ENCODE data around the gene NAT10.

The NAT10 gene

DNA sequence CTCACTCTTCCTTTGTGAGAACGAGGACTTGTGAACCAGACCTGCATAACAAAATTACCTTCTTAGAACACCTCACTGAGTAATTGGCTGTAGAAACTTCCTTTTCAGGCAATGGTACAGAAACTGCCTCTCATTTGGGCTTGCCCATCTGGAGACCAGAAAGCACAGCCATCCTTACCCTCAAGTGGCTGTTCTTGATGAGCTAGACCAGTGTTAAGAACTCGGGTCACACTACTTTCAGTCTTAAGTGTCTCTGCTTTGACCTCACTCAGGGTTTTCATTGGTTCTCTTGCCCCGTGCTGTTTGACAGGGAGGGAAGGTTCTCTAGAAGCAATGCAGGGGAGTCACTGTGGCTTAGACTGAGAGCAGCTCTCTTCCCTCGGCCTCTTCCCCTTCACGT is 29.3 kb downstream of the NAT10 start:
- no CpG with 5 or more reads among the region's 5 CpGs for WGBS (ENCODE audit: insufficient coverage, insufficient read length)

DNA sequence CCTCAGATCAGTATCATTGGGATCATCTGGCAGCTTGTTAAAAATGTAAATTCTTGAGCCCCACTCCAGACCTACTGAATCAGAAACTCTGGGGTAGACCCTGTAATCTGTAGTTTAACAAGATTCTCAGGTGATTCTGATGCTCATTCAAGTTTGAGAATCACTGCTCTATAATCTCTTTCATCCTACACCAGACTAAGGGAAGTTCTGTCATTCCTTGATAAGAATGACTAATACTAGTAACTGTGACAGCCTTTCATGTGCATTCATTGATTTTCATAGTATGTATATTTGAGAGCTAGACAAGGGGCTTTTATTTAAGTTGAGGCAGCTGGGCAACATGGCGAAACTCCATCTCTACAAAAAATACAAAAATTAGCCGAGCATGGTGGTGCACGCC is 30.0 kb downstream of the NAT10 start:
- Histone ChIP-seq H3K4me1 (ENCODE audit: control insufficient read depth, insufficient read depth, low read length) (no peaks in the 10 kb centered on the region), H3K27me3 (ENCODE audit: control insufficient read depth, insufficient read depth, low read length) (no peaks in the 10 kb centered on the region), H3K4me3 (ENCODE audit: low read length) (no peak overlapping the region), H3K27ac (ENCODE audit: low read length) (no peak overlapping the region), H3K9me3 (ENCODE audit: control insufficient read depth, insufficient read depth, low read length) (no peaks in the 10 kb centered on the region), H3K36me3 (ENCODE audit: control insufficient read depth, insufficient read depth, low read length) (peaks cover 46% of the 10 kb centered on the region)
- DNase-seq (ENCODE audit: low read depth, low spot score): no peak
- no CpG with 5 or more reads among the region's 3 CpGs for WGBS (ENCODE audit: insufficient coverage, insufficient read length)

More for the DNA sequence above, 29.3 kb downstream of the NAT10 start:
- Histone ChIP-seq H3K4me1 (ENCODE audit: control insufficient read depth, insufficient read depth, low read length) (no peaks in the 10 kb centered on the region), H3K27me3 (ENCODE audit: control insufficient read depth, insufficient read depth, low read length) (no peaks in the 10 kb centered on the region), H3K9me3 (ENCODE audit: control insufficient read depth, insufficient read depth, low read length) (no peaks in the 10 kb centered on the region), H3K4me3 (ENCODE audit: low read length) (no peak overlapping the region), H3K27ac (ENCODE audit: low read length) (no peak overlapping the region), H3K36me3 (ENCODE audit: control insufficient read depth, insufficient read depth, low read length) (peaks cover 45% of the 10 kb centered on the region)
- no peak for DNase-seq (ENCODE audit: low read depth, low spot score)

DNA sequence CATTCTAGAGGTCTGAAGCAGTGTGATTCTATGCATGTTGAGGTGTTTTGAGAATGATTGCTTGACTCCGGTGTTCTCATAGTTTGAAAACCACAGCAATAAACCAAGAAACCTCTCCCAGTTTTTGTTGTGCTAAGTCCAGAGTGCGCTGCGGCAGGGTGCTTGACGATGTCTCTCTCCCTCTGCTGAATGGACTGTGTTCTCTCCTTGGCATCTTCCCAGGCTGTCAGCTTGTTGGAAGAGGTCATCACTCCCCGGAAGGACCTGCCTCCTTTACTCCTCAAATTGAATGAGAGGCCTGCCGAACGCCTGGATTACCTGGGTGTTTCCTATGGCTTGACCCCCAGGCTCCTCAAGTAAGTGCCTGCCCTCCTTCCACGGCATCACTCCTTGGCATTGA is 31.0 kb downstream of the NAT10 start:
- no peak overlapping the region for H3K27ac ChIP-seq (ENCODE audit: low read length)
- peaks cover 49% of the 10 kb centered on the region for H3K36me3 ChIP-seq (ENCODE audit: control insufficient read depth, insufficient read depth, low read length)
- H3K27me3 ChIP-seq (ENCODE audit: control insufficient read depth, insufficient read depth, low read length): no peaks in the 10 kb centered on the region
- WGBS (ENCODE audit: insufficient coverage, insufficient read length): no CpG with 5 or more reads among the region's 8 CpGs
- no peak overlapping the region for H3K4me3 ChIP-seq (ENCODE audit: low read length)
- no peaks in the 10 kb centered on the region for H3K4me1 ChIP-seq (ENCODE audit: control insufficient read depth, insufficient read depth, low read length)
- DNase-seq (ENCODE audit: low read depth, low spot score): no peak
- no peaks in the 10 kb centered on the region for H3K9me3 ChIP-seq (ENCODE audit: control insufficient read depth, insufficient read depth, low read length)

DNA sequence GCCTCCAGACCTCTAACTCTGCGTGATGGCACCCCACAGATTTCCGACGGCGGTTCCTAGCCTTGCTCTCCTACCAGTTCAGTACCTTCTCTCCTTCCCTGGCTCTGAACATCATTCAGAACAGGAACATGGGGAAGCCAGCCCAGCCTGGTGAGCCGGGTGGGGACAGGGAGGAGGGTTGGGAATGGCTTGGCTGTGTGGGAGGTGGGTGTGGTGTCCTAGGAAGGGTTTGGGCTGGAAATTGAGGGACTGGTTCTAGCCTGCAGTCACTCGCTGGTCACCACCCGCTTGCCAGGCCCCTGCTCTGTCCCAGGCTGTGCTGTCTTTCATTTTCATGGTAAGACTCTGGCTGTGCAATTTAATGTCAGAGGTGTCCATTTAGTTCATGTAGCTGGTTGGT is 33.9 kb downstream of the NAT10 start:
- H3K4me1 ChIP-seq (ENCODE audit: control insufficient read depth, insufficient read depth, low read length): no peaks in the 10 kb centered on the region
- no peaks in the 10 kb centered on the region for H3K9me3 ChIP-seq (ENCODE audit: control insufficient read depth, insufficient read depth, low read length)
- no peak overlapping the region for H3K4me3 ChIP-seq (ENCODE audit: low read length)
- no peak for DNase-seq (ENCODE audit: low read depth, low spot score)
- no peaks in the 10 kb centered on the region for H3K27me3 ChIP-seq (ENCODE audit: control insufficient read depth, insufficient read depth, low read length)
- H3K36me3 ChIP-seq (ENCODE audit: control insufficient read depth, insufficient read depth, low read length): peaks cover 55% of the 10 kb centered on the region
- no peak overlapping the region for H3K27ac ChIP-seq (ENCODE audit: low read length)
- no CpG with 5 or more reads among the region's 7 CpGs for WGBS (ENCODE audit: insufficient coverage, insufficient read length)

DNA sequence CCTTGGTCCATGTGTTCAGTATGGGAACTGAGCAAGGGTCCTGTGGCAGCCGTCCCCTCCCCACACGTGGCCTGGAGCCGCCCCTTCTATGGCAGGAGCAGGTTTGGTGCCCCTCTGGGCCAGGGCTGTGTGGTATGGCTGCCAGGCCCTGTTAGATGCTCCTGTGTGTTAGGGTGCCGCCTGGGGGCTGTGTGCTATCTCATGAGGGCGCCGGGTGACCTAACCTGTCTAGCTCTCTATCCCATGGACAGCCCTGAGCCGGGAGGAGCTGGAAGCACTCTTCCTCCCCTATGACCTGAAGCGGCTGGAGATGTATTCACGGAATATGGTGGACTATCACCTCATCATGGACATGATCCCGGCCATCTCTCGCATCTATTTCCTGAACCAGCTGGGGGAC is 34.7 kb downstream of the NAT10 start:
- H3K27ac ChIP-seq (ENCODE audit: low read length): no peak overlapping the region
- no peaks in the 10 kb centered on the region for H3K27me3 ChIP-seq (ENCODE audit: control insufficient read depth, insufficient read depth, low read length)
- H3K4me1 ChIP-seq (ENCODE audit: control insufficient read depth, insufficient read depth, low read length): no peaks in the 10 kb centered on the region
- no peak for DNase-seq (ENCODE audit: low read depth, low spot score)
- H3K9me3 ChIP-seq (ENCODE audit: control insufficient read depth, insufficient read depth, low read length): no peaks in the 10 kb centered on the region
- no peak overlapping the region for H3K4me3 ChIP-seq (ENCODE audit: low read length)
- no CpG with 5 or more reads among the region's 11 CpGs for WGBS (ENCODE audit: insufficient coverage, insufficient read length)
- H3K36me3 ChIP-seq (ENCODE audit: control insufficient read depth, insufficient read depth, low read length): peaks cover 57% of the 10 kb centered on the region

DNA sequence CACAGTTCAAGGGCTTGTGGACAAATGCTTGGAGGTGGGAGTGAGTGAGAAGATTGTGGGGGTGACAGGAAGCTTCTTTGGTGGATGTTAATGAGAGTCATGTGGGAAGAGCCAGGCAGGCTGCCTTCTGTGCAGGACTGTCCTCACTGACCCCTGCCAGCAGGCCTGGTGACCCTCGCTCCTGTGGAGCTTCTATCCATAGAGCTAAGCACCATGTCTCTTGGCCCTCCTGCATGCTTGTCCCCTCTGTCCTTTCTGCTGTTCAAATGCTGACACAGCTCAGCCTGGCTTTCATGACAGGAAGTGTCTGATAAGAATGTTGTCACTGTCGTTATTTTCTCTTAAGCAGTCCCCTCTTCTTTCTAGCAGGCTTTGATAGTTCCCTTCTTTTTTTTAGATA is 37.6 kb downstream of the NAT10 start:
- Histone ChIP-seq H3K27me3 (ENCODE audit: control insufficient read depth, insufficient read depth, low read length) (no peaks in the 10 kb centered on the region), H3K36me3 (ENCODE audit: control insufficient read depth, insufficient read depth, low read length) (peaks cover 58% of the 10 kb centered on the region), H3K4me1 (ENCODE audit: control insufficient read depth, insufficient read depth, low read length) (no peaks in the 10 kb centered on the region), H3K9me3 (ENCODE audit: control insufficient read depth, insufficient read depth, low read length) (no peaks in the 10 kb centered on the region), H3K4me3 (ENCODE audit: low read length) (no peak overlapping the region), H3K27ac (ENCODE audit: low read length) (no peak overlapping the region)
- no CpG with 5 or more reads among the region's 2 CpGs for WGBS (ENCODE audit: insufficient coverage, insufficient read length)
- no peak for DNase-seq (ENCODE audit: low read depth, low spot score)

DNA sequence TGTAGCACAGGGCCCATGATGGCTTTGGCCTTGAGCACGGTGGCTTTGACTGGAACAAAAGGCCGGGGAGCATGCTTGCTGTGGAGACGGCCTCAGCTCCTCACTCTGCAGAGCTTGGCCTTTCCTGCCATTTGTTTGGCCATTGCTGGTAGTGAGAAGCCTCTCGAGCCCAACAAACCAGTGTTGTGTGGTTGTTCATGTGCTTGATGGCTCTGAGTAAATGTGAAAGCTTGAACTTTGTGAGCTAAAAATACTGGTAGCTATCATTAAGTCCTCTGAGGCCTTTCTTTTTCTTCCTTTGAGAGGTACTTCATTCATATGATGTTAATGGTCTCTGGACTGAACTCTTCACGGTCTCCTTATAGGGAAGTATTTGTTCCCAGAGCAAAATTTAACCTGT is 39.6 kb downstream of the NAT10 start:
- no peak for DNase-seq (ENCODE audit: low read depth, low spot score)
- Histone ChIP-seq H3K9me3 (ENCODE audit: control insufficient read depth, insufficient read depth, low read length) (no peaks in the 10 kb centered on the region), H3K27me3 (ENCODE audit: control insufficient read depth, insufficient read depth, low read length) (no peaks in the 10 kb centered on the region), H3K36me3 (ENCODE audit: control insufficient read depth, insufficient read depth, low read length) (peaks cover 56% of the 10 kb centered on the region), H3K4me1 (ENCODE audit: control insufficient read depth, insufficient read depth, low read length) (no peaks in the 10 kb centered on the region), H3K4me3 (ENCODE audit: low read length) (no peak overlapping the region), H3K27ac (ENCODE audit: low read length) (no peak overlapping the region)
- WGBS (ENCODE audit: insufficient coverage, insufficient read length): no CpG with 5 or more reads among the region's 5 CpGs

DNA sequence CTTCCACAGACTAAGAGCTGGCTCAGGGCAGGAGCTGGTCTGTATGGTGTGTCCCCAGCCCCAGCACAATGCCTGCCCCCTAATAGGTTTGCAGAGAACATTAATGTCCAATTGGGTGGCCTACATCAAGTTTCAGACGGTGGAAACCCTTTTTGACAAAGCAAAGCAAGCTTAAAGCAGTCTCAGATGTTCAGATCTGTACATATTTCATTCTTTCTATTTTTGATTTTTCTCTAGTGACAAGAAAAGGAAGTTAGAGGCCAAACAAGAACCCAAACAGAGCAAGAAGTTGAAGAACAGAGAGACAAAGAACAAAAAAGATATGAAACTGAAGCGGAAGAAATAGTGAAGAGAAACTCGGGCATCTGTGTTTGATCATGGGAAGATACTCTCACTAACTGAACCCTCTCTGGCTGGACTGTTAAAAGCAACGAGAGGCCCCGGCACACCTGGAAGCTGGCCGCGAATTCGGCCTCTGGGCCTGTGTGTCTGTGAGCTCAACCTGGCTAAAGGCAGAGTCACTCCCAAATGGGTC is 40.5 kb downstream of the NAT10 start:
- no peaks in the 10 kb centered on the region for H3K4me1 ChIP-seq (ENCODE audit: control insufficient read depth, insufficient read depth, low read length)
- H3K27me3 ChIP-seq (ENCODE audit: control insufficient read depth, insufficient read depth, low read length): no peaks in the 10 kb centered on the region
- no peak overlapping the region for H3K27ac ChIP-seq (ENCODE audit: low read length)
- no CpG with 5 or more reads among the region's 8 CpGs for WGBS (ENCODE audit: insufficient coverage, insufficient read length)
- H3K36me3 ChIP-seq (ENCODE audit: control insufficient read depth, insufficient read depth, low read length): peaks cover 55% of the 10 kb centered on the region
- H3K4me3 ChIP-seq (ENCODE audit: low read length): no peak overlapping the region
- no peaks in the 10 kb centered on the region for H3K9me3 ChIP-seq (ENCODE audit: control insufficient read depth, insufficient read depth, low read length)
- DNase-seq (ENCODE audit: low read depth, low spot score): no peak

DNA sequence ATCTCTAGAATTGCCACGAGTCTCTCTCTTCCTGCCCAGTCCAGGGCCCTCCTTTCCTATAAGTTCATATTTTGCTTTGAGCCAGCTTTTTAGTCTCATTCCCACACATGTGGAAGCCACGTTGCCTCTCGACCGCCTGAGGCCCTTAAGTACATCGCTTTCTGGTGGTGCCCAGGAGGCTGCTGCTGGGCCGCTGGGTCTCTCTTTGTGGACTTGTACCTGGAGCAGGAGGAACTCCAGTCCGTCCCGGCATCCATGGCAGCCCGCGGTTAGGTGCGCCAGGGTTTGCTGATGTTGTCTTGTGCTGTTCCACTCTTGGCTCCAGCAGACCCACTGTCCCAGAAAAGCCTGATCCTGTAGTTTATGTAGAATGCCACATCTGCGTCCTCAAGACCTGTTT is 41.0 kb downstream of the NAT10 start:
- Histone ChIP-seq H3K9me3 (ENCODE audit: control insufficient read depth, insufficient read depth, low read length) (no peaks in the 10 kb centered on the region), H3K4me1 (ENCODE audit: control insufficient read depth, insufficient read depth, low read length) (no peaks in the 10 kb centered on the region), H3K36me3 (ENCODE audit: control insufficient read depth, insufficient read depth, low read length) (peaks cover 51% of the 10 kb centered on the region), H3K4me3 (ENCODE audit: low read length) (no peak overlapping the region), H3K27ac (ENCODE audit: low read length) (no peak overlapping the region), H3K27me3 (ENCODE audit: control insufficient read depth, insufficient read depth, low read length) (no peaks in the 10 kb centered on the region)
- DNase-seq (ENCODE audit: low read depth, low spot score): no peak
- no CpG with 5 or more reads among the region's 12 CpGs for WGBS (ENCODE audit: insufficient coverage, insufficient read length)

DNA sequence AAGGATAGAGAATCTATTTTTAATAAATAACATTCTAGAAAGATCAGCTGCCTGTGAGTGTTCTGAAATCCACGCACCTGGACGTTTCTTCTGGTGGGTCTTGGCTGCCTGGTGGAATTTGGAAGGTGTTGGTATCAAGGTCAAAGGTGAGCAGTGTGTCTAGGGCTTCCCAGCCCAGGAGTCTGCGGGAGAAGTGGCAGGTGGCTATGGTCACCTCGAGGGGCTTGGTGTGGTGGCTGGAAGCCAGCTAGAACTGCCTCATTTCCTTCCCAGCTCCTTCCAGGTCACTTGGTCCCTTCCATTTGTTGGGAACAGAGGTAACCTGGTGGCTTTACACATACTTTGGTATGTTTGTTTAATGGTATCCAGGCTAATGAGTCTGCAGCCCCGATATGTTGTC is 41.4 kb downstream of the NAT10 start:
- WGBS (ENCODE audit: insufficient coverage, insufficient read length): no CpG with 5 or more reads among the region's 5 CpGs
- H3K27ac ChIP-seq (ENCODE audit: low read length): no peak overlapping the region
- H3K4me1 ChIP-seq (ENCODE audit: control insufficient read depth, insufficient read depth, low read length): no peaks in the 10 kb centered on the region
- no peaks in the 10 kb centered on the region for H3K9me3 ChIP-seq (ENCODE audit: control insufficient read depth, insufficient read depth, low read length)
- H3K4me3 ChIP-seq (ENCODE audit: low read length): no peak overlapping the region
- peaks cover 47% of the 10 kb centered on the region for H3K36me3 ChIP-seq (ENCODE audit: control insufficient read depth, insufficient read depth, low read length)
- no peak for DNase-seq (ENCODE audit: low read depth, low spot score)
- no peaks in the 10 kb centered on the region for H3K27me3 ChIP-seq (ENCODE audit: control insufficient read depth, insufficient read depth, low read length)

DNA sequence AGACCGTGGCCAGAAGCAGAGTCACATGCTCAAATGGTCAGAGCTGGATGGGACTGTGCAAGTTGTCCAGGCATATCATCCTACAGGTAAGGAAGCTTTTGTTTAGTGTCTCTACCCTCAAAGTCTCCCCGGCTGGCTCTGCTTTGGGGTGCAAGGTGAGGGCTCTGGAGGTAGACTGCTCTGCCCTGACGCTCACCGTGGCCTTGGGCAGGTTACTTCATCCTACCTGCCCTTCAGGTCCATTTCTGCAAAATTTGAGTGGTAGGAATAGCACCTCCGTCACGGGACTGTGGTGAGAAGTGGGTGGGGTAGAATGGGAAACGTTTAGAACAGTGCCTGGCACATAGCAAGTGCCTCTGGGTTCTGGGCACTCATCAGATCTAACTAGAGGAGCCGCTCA is 42.2 kb downstream of the NAT10 start:
- Histone ChIP-seq H3K27me3 (ENCODE audit: control insufficient read depth, insufficient read depth, low read length) (no peaks in the 10 kb centered on the region), H3K36me3 (ENCODE audit: control insufficient read depth, insufficient read depth, low read length) (peaks cover 44% of the 10 kb centered on the region), H3K4me1 (ENCODE audit: control insufficient read depth, insufficient read depth, low read length) (no peaks in the 10 kb centered on the region), H3K9me3 (ENCODE audit: control insufficient read depth, insufficient read depth, low read length) (no peaks in the 10 kb centered on the region), H3K27ac (ENCODE audit: low read length) (no peak overlapping the region), H3K4me3 (ENCODE audit: low read length) (no peak overlapping the region)
- DNase-seq (ENCODE audit: low read depth, low spot score): no peak
- whole genome bisulfite sequencing (ENCODE audit: insufficient coverage, insufficient read length): no CpG with 5 or more reads among the region's 8 CpGs

All from iPS DF 6.9 (cell line).